Sigmoid colon (tissue), 4 donors: ENCODE results near the gene KLHL29.

Experiments used
- EP300 ChIP-seq, 4 donors: sonication (generic); formaldehyde crosslinking; IDR thresholded peaks; one replicate each; pipeline ENCODE4 v1.6.1; 2017; ENCODE audit warnings: antibody characterized with exemption in 4 of 4
- POLR2A ChIP-seq, 2 donors: fragments of 450-650 bp; IDR thresholded peaks; one replicate each; pipeline ENCODE4 v1.6.1; 2016; ENCODE audit warnings: antibody characterized with exemption in 2 of 2, mild to moderate bottlenecking in 2 of 2, moderate library complexity in 2 of 2
- TF ChIP-seq, protein P1 (sequence below), 4 experiments: fragments of 450-650 bp in 3 of 4; fragments of 200-600 bp in 1 of 4; IDR thresholded peaks; one replicate each; pipeline ENCODE4 v1.5.1; 2016 to 2019; ENCODE audit warnings: antibody characterized with exemption in 4 of 4, mild to moderate bottlenecking in 3 of 4, moderate library complexity in 2 of 4

DNA sequence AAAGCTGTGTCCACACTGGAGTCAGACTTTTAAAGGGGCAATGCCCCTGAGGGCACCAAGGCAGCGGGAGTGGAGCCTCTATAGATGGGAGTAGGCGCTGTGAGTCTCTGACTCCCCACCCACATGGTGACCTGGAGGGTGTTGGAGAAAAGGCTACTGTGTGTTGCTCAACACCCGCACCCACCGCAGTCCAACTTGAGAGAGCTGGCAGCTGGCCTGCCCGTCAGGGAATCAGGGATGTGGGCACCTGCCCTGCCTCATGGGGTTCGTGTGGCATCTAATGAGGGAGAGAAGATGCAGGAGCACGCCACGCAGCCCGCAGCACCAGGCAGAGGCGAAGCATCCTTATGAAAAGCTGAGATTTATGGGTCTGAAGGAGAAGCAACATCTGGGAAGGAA is 84.2 kb downstream of the KLHL29 start:
- TF ChIP-seq, protein P1, sequence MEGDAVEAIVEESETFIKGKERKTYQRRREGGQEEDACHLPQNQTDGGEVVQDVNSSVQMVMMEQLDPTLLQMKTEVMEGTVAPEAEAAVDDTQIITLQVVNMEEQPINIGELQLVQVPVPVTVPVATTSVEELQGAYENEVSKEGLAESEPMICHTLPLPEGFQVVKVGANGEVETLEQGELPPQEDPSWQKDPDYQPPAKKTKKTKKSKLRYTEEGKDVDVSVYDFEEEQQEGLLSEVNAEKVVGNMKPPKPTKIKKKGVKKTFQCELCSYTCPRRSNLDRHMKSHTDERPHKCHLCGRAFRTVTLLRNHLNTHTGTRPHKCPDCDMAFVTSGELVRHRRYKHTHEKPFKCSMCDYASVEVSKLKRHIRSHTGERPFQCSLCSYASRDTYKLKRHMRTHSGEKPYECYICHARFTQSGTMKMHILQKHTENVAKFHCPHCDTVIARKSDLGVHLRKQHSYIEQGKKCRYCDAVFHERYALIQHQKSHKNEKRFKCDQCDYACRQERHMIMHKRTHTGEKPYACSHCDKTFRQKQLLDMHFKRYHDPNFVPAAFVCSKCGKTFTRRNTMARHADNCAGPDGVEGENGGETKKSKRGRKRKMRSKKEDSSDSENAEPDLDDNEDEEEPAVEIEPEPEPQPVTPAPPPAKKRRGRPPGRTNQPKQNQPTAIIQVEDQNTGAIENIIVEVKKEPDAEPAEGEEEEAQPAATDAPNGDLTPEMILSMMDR (IDR thresholded peaks at IDR 0.05) = no peak
- no peak for TF ChIP-seq POLR2A (IDR thresholded peaks at IDR 0.05)
- no peak for TF ChIP-seq EP300 (IDR thresholded peaks at IDR 0.05)
